GDM1 (cell line): ENCODE data around the gene KLHDC10.
"Not testable (repeated sequence)": the region's sequence is repeated elsewhere in the genome, so short reads cannot be mapped to it uniquely, and the experiment has no call there.

Experiments
- DNase-seq: peaks from one replicate; lab custom pipeline; 2025; lab: John Stamatoyannopoulos, UW

Gene KLHDC10, protein sequence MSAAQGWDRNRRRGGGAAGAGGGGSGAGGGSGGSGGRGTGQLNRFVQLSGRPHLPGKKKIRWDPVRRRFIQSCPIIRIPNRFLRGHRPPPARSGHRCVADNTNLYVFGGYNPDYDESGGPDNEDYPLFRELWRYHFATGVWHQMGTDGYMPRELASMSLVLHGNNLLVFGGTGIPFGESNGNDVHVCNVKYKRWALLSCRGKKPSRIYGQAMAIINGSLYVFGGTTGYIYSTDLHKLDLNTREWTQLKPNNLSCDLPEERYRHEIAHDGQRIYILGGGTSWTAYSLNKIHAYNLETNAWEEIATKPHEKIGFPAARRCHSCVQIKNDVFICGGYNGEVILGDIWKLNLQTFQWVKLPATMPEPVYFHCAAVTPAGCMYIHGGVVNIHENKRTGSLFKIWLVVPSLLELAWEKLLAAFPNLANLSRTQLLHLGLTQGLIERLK

GRCh38 chr7:130069978-130070860 is at the start of gene KLHDC10:
TSS of gene KLHDC10 (plus strand) at chr7:130070534. CDS start at chr7:130070644, 110 bp downstream.
- DNase-seq, result peak; percentile 95

DNA sequence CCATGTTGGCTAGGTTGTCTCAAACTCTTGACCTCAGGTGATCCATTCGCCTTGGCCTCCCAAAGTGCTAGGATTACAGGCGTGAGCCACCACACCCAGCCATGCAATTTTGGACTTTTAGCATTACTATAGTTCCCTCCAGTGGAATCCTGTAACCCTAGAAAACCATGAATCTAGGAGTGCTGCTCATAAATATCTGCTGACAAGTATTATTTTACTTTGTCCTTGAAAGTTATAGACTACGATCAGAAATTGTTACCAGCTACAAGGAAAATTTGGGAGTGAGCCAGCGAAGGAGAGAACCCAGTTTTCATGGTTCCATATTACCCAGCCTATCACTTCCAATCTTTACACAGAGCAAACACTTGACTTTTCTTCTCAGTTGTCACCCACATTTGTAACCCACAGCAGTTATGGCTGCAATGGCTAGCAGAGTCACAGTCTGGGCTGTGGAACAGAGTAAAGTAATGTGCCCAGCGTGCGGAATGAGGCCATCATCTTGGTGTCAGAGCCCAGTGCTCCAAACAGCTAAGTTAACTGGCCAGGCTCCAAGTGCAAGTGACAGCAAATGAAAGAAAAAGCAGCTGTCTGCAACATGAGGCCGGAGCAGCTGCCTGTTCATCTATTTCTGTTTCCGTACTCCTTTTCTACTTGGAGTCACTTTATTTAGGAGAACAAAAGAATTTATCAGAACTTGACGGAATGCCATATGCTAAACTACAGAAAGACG is 49.1 kb upstream of the KLHDC10 start:
- no peak for DNase-seq

DNA sequence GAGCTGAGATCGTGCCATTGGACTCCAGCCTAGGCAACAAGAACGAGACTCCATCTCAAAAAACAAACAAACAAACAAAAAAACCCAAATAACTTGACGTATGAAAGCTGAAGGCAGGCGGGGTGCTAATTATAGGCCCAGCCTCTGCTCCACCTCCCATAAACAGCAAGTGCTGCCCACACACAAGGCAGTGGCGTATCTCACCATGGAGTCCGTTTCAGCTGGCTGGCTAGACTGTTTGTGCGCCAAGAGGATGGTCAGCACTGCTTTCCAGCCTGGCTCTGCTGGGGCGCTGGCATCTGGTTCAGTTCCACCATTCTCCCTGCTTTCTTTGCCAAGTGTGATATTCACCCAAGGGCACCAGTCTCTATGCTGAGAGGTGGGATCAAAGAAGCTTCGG is 48.2 kb upstream of the KLHDC10 start:
- no peak for DNase-seq

DNA sequence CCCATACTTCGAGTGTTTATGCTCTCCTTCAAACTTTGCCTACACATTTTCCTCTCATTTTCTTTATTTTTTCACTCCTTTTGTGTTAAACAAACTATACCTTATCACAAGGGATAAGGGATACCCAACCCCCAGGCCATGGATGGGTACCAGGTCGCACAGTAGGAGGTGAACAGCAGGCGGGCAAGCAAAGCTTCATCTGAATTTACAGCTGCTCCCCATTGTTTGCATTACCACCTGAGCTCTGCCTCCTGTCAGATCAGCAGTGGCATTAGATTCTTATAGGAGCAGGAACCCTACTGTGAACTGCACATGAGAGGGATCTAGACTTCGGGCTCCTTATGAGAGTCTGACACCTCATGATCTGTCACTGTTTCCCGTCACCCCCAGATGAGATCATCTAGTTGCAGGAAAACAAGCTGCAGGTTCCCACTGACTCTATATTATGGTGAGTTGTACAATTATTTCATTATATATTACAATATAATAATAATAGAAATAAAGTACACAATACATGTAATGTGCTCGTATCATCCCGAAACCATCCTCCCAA is 47.6 kb upstream of the KLHDC10 start:
- DNase-seq, result no peak

GRCh38 chr7:130024390-130024789 is 45.9 kb upstream of the KLHDC10 start:
- DNase-seq, result no peak

DNA sequence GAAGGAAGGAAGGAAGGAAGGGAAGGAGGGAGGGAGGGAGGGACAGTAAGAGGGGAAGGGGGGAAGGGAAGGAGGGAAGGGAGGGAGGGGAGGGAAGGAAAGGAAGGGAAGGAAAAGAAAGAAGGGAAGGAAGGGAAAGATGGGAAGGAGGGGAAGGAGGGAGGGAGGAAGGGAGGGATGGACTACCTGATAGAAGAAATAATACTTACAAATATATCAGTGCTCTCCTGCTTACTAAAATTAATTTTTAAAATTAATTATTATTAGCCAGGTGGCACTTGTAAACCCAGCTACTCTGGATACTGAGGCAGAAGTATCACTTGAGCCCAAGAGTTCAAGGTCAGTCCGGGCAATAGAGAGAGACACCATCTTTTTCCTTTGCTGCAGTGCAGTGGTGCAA is 37.6 kb upstream of the KLHDC10 start:
- no peak for DNase-seq

GRCh38 chr7:130037703-130038102 is 32.6 kb upstream of the KLHDC10 start:
- no peak for DNase-seq

DNA sequence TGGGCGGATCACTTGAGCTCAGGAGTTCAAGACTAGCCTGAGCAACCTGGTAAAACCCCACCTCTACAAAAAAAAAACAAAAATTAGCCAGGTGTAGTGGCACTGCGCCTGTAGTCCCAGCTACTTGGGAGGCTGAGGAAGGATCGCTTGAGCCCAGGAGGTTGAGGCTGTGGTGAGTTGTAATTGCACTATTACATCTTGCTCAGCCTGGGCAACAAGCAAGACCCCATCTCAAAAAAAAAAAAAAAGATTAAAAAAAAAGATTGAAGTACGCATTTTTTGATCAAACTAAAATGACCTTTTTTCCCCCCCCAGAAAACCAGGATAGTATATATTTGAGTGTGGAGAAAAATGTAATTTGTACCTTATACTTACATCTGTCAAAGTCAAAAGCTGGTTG is 29.8 kb upstream of the KLHDC10 start:
- no peak for DNase-seq

- no peak for DNase-seq
These were observed 22.5 kb upstream of the KLHDC10 start for GRCh38 chr7:130047831-130048230.

DNA sequence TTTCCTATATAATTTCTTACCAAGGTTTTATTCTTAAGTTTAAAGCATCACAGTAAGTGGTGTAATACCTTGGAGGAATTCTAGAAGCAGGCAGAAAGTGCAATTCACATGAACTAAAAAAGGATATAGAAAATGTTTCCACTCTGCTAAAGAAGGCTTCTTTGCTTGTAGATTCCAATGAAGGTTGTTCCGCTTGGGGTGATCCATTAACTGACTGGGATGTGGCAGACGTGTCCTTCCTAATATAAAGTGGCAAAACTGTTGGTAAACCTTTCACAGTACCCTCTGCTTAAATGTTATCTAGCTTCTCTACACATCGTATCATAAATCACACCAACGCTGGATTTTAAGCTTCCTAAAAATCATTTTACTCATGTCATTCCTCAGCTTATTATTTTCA is 21.4 kb upstream of the KLHDC10 start:
- no peak for DNase-seq

GRCh38 chr7:130052250-130052649 is 18.1 kb upstream of the KLHDC10 start:
- DNase-seq, result not testable (repeated sequence)

DNA sequence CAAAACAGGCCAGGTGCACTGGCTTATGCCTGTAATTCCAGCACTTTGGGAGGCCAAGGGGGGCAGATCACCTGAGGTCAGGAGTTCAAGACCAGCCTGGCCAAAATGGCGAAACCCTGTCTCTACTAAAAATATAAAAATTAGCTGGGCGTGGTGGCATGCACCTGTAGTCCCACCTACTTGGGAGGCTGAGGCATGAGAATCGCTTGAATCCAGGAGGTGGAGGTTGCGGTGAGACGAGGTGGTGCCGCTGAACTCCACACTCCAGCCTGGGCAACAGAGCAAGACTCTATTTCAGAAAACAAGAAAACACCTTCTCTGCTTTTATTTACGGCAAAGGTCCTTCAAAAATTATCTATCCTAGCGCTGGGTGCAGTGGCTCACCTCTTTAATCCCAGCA is 15.1 kb upstream of the KLHDC10 start:
- DNase-seq, result not testable (repeated sequence)

DNA sequence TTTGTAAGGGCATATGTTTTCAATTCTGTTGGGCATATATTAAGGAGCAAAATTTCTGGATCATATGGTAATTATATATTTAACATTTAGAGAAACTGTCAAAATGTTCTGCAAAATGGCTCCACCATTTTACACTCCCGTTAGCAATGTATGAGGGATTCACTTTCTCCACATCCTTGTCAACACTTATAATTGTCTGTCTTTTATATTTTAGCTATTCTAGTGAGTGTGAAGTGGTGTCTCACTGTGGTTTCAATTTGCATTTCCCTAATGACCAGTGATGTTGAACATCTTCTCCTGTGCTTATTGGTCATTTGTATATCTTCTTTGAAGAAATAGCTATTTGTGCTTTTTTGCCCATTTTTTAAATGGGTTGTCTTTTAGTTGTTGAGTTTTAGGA is 8.1 kb upstream of the KLHDC10 start:
- DNase-seq, result no peak

GRCh38 chr7:130063036-130063435 is 7.3 kb upstream of the KLHDC10 start:
- peak; percentile 22 for DNase-seq

GRCh38 chr7:130064580-130064926 is 5.8 kb upstream of the KLHDC10 start:
- not testable (repeated sequence) for DNase-seq

- no peak for DNase-seq
These were observed 4.7 kb upstream of the KLHDC10 start for GRCh38 chr7:130065500-130066152.

GRCh38 chr7:130069179-130069977 is 956 bp upstream of the KLHDC10 start:
- DNase-seq, result no peak

GRCh38 chr7:130070861-130071622 is 708 bp downstream of the KLHDC10 start:
- no peak for DNase-seq

DNA sequence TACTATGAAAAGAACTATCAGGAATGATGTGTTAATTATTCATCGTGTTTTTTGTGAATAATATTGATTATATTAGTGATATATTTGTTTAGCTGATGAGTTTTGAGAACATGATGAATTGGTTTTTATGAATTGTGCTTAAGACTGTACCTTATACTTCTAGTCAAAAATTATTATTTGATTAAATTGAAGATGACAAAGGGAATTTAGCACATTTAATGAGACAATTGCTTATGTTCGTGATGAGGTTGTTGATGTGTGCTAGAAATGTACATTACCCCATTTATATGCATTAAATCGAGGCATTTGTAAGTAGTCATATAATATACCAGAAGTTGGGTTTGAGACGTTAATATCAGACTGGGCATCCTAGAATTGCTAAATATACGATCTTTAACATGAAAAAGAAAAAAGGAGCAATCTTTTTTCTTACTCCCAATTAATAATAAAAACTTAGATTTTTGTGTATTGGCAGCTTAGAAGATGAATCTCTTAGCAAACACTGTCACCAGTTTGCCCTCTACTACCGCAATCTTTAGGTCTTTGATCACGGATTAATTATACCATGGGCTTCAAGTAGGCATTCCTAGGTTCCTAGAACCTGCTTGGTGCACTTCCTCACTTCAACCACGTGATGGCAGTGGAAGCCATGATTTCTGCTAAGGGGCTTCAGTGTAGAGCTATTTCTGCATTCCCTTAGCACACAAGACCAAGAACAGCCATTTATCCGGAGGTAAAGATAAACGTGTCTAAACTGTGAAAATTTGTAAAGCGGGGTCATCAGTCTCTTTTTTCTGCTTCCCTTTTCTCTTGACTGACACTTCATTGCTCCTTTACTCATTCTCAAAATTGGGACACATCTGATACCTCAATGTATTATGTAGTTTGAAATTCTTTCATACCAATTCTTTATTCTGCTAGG is 1.6 kb downstream of the KLHDC10 start:
- peak; percentile 65 for DNase-seq
